D721Med (cell line): ENCODE measurements around the gene TNFAIP1.
"Not testable (repeated sequence)": the region's sequence is repeated elsewhere in the genome, so short reads cannot be mapped to it uniquely, and the experiment has no call there.

Source experiments
- DNase-seq: peaks from one replicate; pipeline ENCODE4 v3.0.0; 2011; ENCODE audit warnings: low spot score; ENCODE audit not compliant: insufficient read length
- FAIRE-seq: peaks from 2 replicates; lab custom pipeline; 2011; peaks lifted over from hg19 to GRCh38; lab: Jason Lieb, UNC
- CTCF ChIP-seq: IDR thresholded peaks from 2 replicates; pipeline ENCODE4 v1.5.1; 2012; ENCODE audit warnings: mild to moderate bottlenecking, control low read depth; ENCODE audit not compliant: insufficient read depth; ENCODE audit errors: missing control alignments

TNFAIP1 gene

GRCh38 chr17:28333083-28333746, 2.3 kb upstream of the TNFAIP1 start:
- no peak for DNase-seq
- no peak for FAIRE-seq
- TF ChIP-seq CTCF, result no peak

- FAIRE-seq (no peak), DNase-seq (no peak)
- no peak for TF ChIP-seq CTCF
These were observed 1.4 kb upstream of the TNFAIP1 start for GRCh38 chr17:28334171-28334570.

- FAIRE-seq (no peak), DNase-seq (no peak)
- no peak for TF ChIP-seq CTCF
These were observed 828 bp upstream of the TNFAIP1 start for GRCh38 chr17:28334666-28335200.

- DNase-seq (peak; percentile 58), FAIRE-seq (no peak)
- no peak for TF ChIP-seq CTCF
These were observed 654 bp downstream of the TNFAIP1 start for GRCh38 chr17:28335959-28336871.

- DNase-seq (no peak), FAIRE-seq (no peak)
- no peak for TF ChIP-seq CTCF
These were observed 2.7 kb downstream of the TNFAIP1 start for GRCh38 chr17:28338056-28338768.

GRCh38 chr17:28338769-28339212, 3.2 kb downstream of the TNFAIP1 start:
- not testable (repeated sequence) for DNase-seq, FAIRE-seq

- TF ChIP-seq CTCF, result no peak
- no peak for DNase-seq
- FAIRE-seq, result no peak
These were observed 3.9 kb downstream of the TNFAIP1 start for GRCh38 chr17:28339431-28339830.
